BJ (cell line): ENCODE results near the gene SMIM28. TPM values are rescaled to one million over a fixed set of nuclear protein-coding genes. Genes with fewer than 3 reads are reported as not detected.
A peak's percentile ranks its signal among the peaks of the same experiment; 100 is the strongest.

Experiments
- CTCF ChIA-PET: fragments of 350-600 bp; formaldehyde crosslinking; extraction: SDS; loops from one replicate; lab custom pipeline; 2021; ENCODE audit warnings: antibody characterized with exemption, inconsistent platforms; lab: Yijun Ruan, JAX
- POLR2A ChIA-PET: fragments of 300-600 bp; sonication (Branson Sonifier 250); formaldehyde crosslinking; extraction: SDS; loops from one replicate; lab custom pipeline; 2021; ENCODE audit warnings: antibody characterized with exemption; lab: Charles Lee
- DNase-seq: peaks from one replicate; pipeline ENCODE4 v3.0.0-alpha.2; 2011; ENCODE audit warnings: low read depth
- H3K27me3 ChIP-seq: 2 replicates; pipeline ENCODE4 v1.6.0; 2011; ENCODE audit warnings: low read length; ENCODE audit not compliant: control insufficient read depth, insufficient read depth
- H3K36me3 ChIP-seq: 2 replicates; pipeline ENCODE4 v1.5.1; 2011; ENCODE audit warnings: low read length; ENCODE audit not compliant: control insufficient read depth, insufficient read depth
- H3K4me3 ChIP-seq: 2 replicates; pipeline ENCODE4 v1.5.1; 2011; ENCODE audit warnings: low read depth, mild to moderate bottlenecking, control low read depth, low read length
- polyA plus RNA-seq: library from polyadenylated mRNA; depleted of rRNA; stranded (reverse); fragments of >200 nt; gene quantifications from 2 replicates; pipeline ENCODE4 v1.2.3, GENCODE V29; 2011
- TF ChIP-seq, protein P1 (sequence below): IDR thresholded peaks from 2 replicates; pipeline ENCODE4 v1.5.1; 2011; ENCODE audit warnings: low read depth, mild to moderate bottlenecking, control low read depth, inconsistent platforms, low read length, moderate library complexity; ENCODE audit not compliant: insufficient read depth

SMIM28 gene
- polyA plus RNA-seq, 1 experiment: not detected

DNA sequence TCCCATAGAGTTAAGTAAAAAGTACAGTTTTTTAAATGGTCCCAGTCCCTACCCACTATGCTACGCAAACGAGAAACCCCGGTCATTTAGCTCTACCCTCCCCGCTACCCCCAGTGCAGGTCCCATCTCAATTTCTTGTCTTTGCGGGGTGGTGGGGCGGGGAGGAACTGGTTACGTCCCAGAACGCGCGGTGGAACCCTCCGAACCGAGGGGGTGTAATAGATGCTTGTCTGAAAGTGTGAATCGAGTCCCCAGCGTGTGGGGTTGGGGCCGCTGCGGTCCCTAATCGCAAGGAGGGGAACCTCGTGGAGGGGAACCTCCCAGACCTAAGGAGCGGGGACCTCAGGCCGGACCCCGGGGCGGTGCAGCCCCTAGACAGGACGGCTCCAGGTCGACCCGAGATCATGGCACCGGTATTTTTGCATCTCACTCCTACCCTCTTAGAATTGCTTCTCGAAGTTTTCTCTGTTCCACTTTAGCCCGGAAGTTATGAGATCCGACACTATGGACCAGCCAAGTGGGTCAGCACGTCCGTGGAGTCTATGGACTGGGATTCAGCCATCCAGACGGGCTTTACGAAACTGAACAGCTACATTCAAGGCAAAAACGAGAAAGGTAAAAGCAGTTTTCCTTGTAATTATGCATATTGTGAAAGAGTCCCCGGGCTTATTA, 27.1 kb downstream of the SMIM28 start:
- ChIA-PET POLR2A (interaction anchor here (0.5 kb wide), 1 partner anchor 18 kb away, joined by 4 read pairs; no protein-coding TSS in a partner anchor), CTCF (interaction anchor here (0.6 to 5.1 kb wide), 11 partner anchors 10 to 306 kb away, joined by 3 to 34 read pairs (median 3); no protein-coding TSS in a partner anchor)
- H3K27me3 ChIP-seq: no peaks in the 10 kb centered on the region
- H3K36me3 ChIP-seq: peaks cover 13% of the 10 kb centered on the region; the same call in 1 of the 2 replicates
- H3K4me3 ChIP-seq: peak overlapping the region; percentile 50
- TF ChIP-seq, protein P1, sequence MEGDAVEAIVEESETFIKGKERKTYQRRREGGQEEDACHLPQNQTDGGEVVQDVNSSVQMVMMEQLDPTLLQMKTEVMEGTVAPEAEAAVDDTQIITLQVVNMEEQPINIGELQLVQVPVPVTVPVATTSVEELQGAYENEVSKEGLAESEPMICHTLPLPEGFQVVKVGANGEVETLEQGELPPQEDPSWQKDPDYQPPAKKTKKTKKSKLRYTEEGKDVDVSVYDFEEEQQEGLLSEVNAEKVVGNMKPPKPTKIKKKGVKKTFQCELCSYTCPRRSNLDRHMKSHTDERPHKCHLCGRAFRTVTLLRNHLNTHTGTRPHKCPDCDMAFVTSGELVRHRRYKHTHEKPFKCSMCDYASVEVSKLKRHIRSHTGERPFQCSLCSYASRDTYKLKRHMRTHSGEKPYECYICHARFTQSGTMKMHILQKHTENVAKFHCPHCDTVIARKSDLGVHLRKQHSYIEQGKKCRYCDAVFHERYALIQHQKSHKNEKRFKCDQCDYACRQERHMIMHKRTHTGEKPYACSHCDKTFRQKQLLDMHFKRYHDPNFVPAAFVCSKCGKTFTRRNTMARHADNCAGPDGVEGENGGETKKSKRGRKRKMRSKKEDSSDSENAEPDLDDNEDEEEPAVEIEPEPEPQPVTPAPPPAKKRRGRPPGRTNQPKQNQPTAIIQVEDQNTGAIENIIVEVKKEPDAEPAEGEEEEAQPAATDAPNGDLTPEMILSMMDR: no peak
- DNase-seq: no peak

DNA sequence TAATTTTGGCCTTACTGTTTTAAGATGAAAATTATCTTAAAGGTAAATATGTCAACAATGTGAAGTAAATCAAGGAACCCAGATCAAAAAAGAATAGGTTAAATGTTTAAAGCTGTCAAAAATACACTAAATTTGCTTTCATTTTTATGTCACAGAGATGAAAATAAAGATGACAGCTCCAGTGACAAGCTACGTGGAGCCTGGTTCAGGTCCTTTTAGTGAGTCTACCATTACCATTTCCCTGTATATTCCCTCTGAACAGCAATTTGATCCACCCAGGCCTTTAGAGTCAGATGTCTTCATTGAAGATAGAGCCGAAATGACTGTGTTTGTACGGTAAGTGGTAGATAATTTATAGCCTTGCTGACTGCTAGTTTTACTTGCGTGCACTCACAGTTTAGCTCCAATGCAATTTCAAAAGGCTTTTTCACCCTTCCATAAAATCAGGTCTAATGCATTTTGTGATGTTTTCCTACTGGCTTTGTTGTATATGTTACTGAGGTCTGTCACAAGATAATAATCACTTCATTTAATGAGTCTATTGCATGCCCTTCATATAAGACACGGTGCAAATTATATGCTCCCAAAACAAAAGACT, 28.2 kb downstream of the SMIM28 start:
- POLR2A ChIA-PET: no interaction called here
- CTCF ChIA-PET: interaction anchor here (0.6 to 5.1 kb wide), 5 partner anchors 24 to 307 kb away, joined by 3 to 34 read pairs (median 4); no protein-coding TSS in a partner anchor
- DNase-seq: no peak

DNA sequence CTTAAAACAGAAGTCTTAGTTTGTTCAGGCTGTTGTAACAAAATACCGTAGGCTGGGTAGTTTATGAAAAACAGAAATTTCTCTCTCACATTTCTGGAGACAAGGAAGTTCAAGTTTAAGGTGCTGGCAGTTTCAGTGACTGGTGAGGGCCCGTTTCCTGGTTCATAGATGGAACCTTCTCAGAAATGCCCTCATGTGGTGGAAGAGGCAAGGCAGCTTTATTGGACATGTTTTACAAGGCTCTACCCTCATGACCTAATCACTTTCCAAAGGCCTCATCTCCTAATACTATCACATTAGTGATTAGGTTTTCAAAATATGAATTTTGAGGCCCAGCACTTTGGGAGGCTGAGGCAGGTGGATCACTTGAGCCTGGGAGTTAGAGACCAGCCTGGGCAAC, 28.7 kb downstream of the SMIM28 start:
- Histone ChIP-seq H3K36me3 (peaks cover 13% of the 10 kb centered on the region; the same call in 1 of the 2 replicates), H3K27me3 (no peaks in the 10 kb centered on the region), H3K4me3 (no peak overlapping the region)
- ChIA-PET CTCF (interaction anchor here (0.6 to 5.1 kb wide), 3 partner anchors 112 to 308 kb away, joined by 3 to 34 read pairs (median 4); no protein-coding TSS in a partner anchor), POLR2A (no interaction called here)
- TF ChIP-seq, protein P1: no peak
- no peak for DNase-seq

More for the DNA sequence above, 28.2 kb downstream of the SMIM28 start:
- H3K4me3 ChIP-seq: no peak overlapping the region
- no peaks in the 10 kb centered on the region for H3K27me3 ChIP-seq
- TF ChIP-seq, protein P1: no peak
- peaks cover 13% of the 10 kb centered on the region; the same call in 1 of the 2 replicates for H3K36me3 ChIP-seq

DNA sequence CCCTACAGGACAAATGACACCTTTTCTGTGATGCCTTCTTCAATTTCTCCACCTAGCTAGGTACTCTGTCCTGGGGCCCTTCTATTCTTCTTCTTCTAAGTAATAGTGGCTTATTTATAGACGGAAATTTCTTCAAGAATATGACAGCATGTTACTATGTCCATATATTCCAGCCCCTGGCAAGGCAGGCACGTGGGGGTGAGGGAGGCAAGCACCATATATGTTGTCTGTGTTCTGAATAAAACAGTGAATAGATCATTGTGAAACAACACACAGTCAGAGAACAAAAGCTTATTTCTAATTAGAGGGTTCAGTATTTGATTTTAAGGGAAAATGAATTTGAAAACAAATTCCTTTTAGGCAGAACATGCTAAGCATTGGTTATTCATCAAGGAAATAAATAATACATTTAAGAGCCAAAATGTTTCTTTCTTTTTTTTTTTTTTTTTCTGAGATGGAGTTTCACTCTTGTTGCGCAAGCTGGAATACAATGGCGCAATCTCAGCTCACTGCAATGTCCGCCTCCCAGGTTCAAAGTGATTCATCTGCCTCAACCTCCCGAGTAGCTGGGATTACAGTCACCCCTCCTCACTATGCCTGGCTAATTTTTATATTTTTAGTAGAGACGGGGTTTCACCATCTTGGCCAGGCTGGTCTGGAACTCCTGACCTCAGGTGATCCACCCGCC, 32.5 kb downstream of the SMIM28 start:
- POLR2A ChIA-PET: no interaction called here
- CTCF ChIA-PET: interaction anchor here (0.7 to 3.1 kb wide), 5 partner anchors 10 to 294 kb away, joined by 3 to 9 read pairs (median 5); no protein-coding TSS in a partner anchor

More for the DNA sequence above, 32.5 kb downstream of the SMIM28 start:
- DNase-seq: no peak
- Histone ChIP-seq H3K27me3 (no peaks in the 10 kb centered on the region), H3K4me3 (no peak overlapping the region), H3K36me3 (peaks cover 18% of the 10 kb centered on the region; the same call in 1 of the 2 replicates)
- TF ChIP-seq, protein P1: no peak
